Esophagus squamous epithelium (tissue), 5 donors: ENCODE measurements around the gene ERAL1. TPM values are rescaled to one million over a fixed set of nuclear protein-coding genes. Genes with fewer than 3 reads are reported as not detected.
A peak's percentile ranks its signal among the peaks of the same experiment; 100 is the strongest.

ENCODE experiments used
- DNase-seq: peaks from one replicate; lab custom pipeline; 2025; lab: John Stamatoyannopoulos, UW
- H3K27ac ChIP-seq, 4 donors: fragments of 200-600 bp; sonication (generic); one replicate each; pipeline ENCODE4 v1.5.1; 2016 to 2019; ENCODE audit warnings: mild to moderate bottlenecking in 1 of 4
- H3K27me3 ChIP-seq, 4 donors: fragments of 200-600 bp; sonication (generic); 1 replicate in 3 of 4; 2 replicates in 1 of 4; pipeline versions ENCODE4 v1.5.1 to v1.6.0; 2017 to 2021; ENCODE audit warnings: antibody characterized with exemption in 1 of 4
- H3K36me3 ChIP-seq, 3 donors: fragments of 200-600 bp; sonication (generic); one replicate each; pipeline ENCODE4 v1.5.1; 2016 to 2019
- H3K4me1 ChIP-seq, 3 donors: fragments of 200-600 bp; sonication (generic); one replicate each; pipeline ENCODE4 v1.5.1; 2017 to 2019
- H3K4me3 ChIP-seq, 4 donors: fragments of 200-600 bp; sonication (generic); 1 replicate in 3 of 4; 2 replicates in 1 of 4; pipeline ENCODE4 v1.5.1; 2016 to 2019; ENCODE audit warnings: mild to moderate bottlenecking in 2 of 4, moderate library complexity in 1 of 4
- H3K9me3 ChIP-seq, 3 donors: fragments of 200-600 bp; sonication (generic); one replicate each; pipeline ENCODE4 v1.5.1; 2016 to 2019
- POLR2A ChIP-seq, 4 donors: fragments of 450-650 bp; IDR thresholded peaks; one replicate each; pipeline ENCODE4 v1.6.1; 2017; ENCODE audit warnings: antibody characterized with exemption in 4 of 4, mild to moderate bottlenecking in 4 of 4, moderate library complexity in 3 of 4
- WGBS, 2 donors: methylation state at CpG; one replicate each; pipeline ENCODE4 v1.1.5; 2018; 5-methylcytosine and 5-hydroxymethylcytosine counted together
- intact Hi-C: fragments of 100-400 bp; cut with DNase I; formaldehyde crosslinking; loops from one replicate; pipeline ENCODE4 v1.15.0; 2022
- small RNA-seq, 4 donors: library from RNA; depleted of rRNA; stranded (forward); fragments of <200 nt; gene quantifications; one replicate each; pipeline ENCODE3, GENCODE V24; 2016
- total RNA-seq, 4 donors: library from RNA; depleted of rRNA; stranded (reverse); fragments of >200 nt; gene quantifications; one replicate each; pipeline ENCODE4 v1.1.0, GENCODE V29; 2016
- TF ChIP-seq, protein P1 (sequence below), 6 experiments: fragments of 450-650 bp in 4 of 6; fragments of 200-600 bp in 2 of 6; sonication (generic) in 2 of 6; IDR thresholded peaks; one replicate each; pipeline ENCODE4 v1.5.1; 2016 to 2019; ENCODE audit warnings: antibody characterized with exemption in 6 of 6, mild to moderate bottlenecking in 4 of 6, moderate library complexity in 4 of 6
- donor health status: DM: yes; HTN: yes; CAD: no.

Gene ERAL1
- total RNA-seq, 4 donors from 2014 or later: 24.7 to 41.6 (median 37.8) TPM

DNA sequence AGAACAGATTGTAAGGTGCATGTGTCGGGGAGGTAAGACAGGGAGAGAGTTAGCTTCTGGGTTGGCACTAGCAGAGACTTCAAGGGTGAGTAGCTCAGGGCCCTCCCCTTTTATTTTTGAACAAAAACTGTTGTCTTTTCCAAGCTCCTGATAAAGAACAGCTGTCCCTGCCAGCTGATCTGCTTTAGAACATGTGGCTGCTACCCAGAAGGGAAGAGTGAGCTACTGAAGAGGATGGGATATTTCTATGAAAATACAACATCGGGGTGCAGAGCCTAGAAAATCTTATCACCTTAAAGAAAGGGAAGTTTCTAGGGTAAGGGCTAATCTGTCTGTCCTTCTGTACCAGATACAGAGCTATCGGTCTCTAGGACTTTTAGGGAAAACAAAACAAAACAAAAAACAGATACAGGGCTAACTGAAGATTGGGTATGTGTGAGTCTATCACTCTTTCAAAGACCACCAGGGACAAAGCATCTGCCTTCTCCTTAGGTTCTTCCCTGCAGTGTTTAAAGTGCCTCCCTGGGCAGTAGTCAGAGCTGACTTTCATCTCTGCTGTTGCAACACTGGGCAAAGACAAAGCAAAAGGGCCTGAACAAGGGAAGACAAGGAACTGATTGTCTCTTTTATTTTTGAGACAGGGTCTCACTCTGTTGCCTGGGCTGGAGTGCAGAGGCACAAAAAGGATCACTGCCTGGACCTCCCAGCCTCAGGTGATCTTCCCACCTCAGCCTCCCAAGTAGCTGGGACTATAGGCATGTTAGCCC is 53.1 kb downstream of the ERAL1 start:
- DNase-seq: no peak
- H3K27ac ChIP-seq: peak overlapping the region; percentile 50 to 88 (median 81)
- 73 to 86% methylated on average over 3 of the region's 3 CpGs for WGBS, 2 donors
- no peaks in the 10 kb centered on the region for H3K27me3 ChIP-seq
- peaks cover 17 to 56% (median 30%) of the 10 kb centered on the region in 3 donors for H3K4me1 ChIP-seq
- H3K36me3 ChIP-seq: peaks cover 29 to 76% (median 43%) of the 10 kb centered on the region in 3 donors
- no peak overlapping the region for H3K4me3 ChIP-seq
- H3K9me3 ChIP-seq: no peaks in the 10 kb centered on the region
- TF ChIP-seq, protein P1, sequence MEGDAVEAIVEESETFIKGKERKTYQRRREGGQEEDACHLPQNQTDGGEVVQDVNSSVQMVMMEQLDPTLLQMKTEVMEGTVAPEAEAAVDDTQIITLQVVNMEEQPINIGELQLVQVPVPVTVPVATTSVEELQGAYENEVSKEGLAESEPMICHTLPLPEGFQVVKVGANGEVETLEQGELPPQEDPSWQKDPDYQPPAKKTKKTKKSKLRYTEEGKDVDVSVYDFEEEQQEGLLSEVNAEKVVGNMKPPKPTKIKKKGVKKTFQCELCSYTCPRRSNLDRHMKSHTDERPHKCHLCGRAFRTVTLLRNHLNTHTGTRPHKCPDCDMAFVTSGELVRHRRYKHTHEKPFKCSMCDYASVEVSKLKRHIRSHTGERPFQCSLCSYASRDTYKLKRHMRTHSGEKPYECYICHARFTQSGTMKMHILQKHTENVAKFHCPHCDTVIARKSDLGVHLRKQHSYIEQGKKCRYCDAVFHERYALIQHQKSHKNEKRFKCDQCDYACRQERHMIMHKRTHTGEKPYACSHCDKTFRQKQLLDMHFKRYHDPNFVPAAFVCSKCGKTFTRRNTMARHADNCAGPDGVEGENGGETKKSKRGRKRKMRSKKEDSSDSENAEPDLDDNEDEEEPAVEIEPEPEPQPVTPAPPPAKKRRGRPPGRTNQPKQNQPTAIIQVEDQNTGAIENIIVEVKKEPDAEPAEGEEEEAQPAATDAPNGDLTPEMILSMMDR (IDR thresholded peaks at IDR 0.05): no peak
- TF ChIP-seq POLR2A (IDR thresholded peaks at IDR 0.05): no peak
- intact Hi-C loops: no loop called here

DNA sequence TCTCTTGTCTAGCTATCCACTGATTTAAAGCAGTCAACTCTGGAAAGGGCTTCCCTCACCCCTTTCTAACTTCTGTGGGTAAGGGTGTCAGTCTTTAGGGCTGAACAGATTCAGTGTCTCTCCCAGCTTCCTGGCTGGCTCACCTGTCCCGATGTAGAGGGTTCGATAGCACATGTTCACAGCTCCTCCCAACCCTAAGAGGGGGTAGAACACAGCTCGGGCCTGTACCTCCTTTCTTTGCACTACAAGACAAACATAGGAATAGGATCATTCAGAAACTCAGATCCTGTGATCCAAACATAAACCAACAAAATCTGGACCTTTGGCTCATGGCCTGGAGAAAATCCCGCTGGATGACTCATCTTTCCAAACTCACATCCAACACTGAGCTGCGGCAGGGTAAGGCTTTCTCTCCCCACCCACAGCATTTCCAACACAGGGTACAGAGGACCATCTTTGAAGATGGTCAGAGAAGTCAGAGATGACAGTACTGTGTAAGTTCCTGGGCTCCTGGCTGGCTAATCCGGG is 53.9 kb downstream of the ERAL1 start:
- no peak overlapping the region for H3K4me3 ChIP-seq
- intact Hi-C loops: no loop called here
- H3K27me3 ChIP-seq: no peaks in the 10 kb centered on the region
- no peaks in the 10 kb centered on the region for H3K9me3 ChIP-seq
- peak overlapping the region; percentile 50 to 88 (median 81) for H3K27ac ChIP-seq
- TF ChIP-seq, protein P1 (IDR thresholded peaks at IDR 0.05): no peak
- TF ChIP-seq POLR2A (IDR thresholded peaks at IDR 0.05): no peak
- H3K4me1 ChIP-seq: peaks cover 12 to 48% (median 24%) of the 10 kb centered on the region in 3 donors
- WGBS, 2 donors: 14 to 27% methylated on average over 5 of the region's 6 CpGs
- H3K36me3 ChIP-seq: peaks cover 34 to 84% (median 52%) of the 10 kb centered on the region in 3 donors
- no peak for DNase-seq

DNA sequence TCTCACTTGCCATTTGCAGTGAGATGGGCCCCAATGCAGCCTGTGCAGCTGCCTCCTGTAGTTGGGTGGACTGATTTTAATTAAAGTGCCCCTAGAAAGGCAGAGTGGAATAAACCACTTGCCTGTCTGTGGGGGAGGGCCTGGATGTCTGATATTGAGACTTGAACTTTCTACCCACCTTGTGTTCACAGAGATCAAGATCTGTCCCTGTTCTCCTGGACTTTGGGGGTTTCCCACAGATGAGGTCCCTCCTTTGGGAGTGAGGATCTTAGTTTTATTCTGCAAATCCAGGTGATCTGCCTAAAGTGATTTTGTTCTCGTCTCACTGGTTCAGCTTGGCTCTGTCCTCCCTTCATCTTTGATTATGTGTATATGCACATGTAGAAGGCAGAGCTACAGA is 55.7 kb downstream of the ERAL1 start:
- Histone ChIP-seq H3K27me3 (no peaks in the 10 kb centered on the region), H3K36me3 (peaks cover 34 to 98% (median 60%) of the 10 kb centered on the region in 3 donors), H3K4me1 (peaks cover 12 to 34% (median 24%) of the 10 kb centered on the region in 3 donors), H3K9me3 (no peaks in the 10 kb centered on the region), H3K27ac (no peak overlapping the region), H3K4me3 (no peak overlapping the region)
- WGBS, 2 donors: 75 to 100% methylated on average over 1 of the region's 1 CpG
- TF ChIP-seq, protein P1 (IDR thresholded peaks at IDR 0.05): no peak
- intact Hi-C loops: loop anchor here (10.0 kb wide), 1 partner anchor 146 kb away; no protein-coding TSS in a partner anchor
- DNase-seq: no peak

Small RNA genes lying within 50 kb of the gene (small RNA-seq; reads per million reads assigned to genes)
- 0 reads per million in 4 donors for gene RF00019

Other genes with a start within 250 kb of the ERAL1 start
- gene RSKR, start 240.8 kb upstream of the ERAL1 start, total RNA-seq: 1 to 10 TPM; 3.1 to 9.9 (median 7.7) TPM
- gene BLTP2, start 209.9 kb upstream of the ERAL1 start, total RNA-seq: 10 to 100 TPM; 37.4 to 81.8 (median 75.5) TPM
- gene SDF2, start 193.1 kb upstream of the ERAL1 start, total RNA-seq: 10 to 100 TPM; 20.3 to 38.3 (median 34.6) TPM
- gene SUPT6H, start 192.8 kb upstream of the ERAL1 start, total RNA-seq: 10 to 100 TPM; 26.4 to 59.3 (median 48.8) TPM
- 1 to 10 TPM in 1 of 4 donors, under 1 TPM in 2, not detected in 1; 0.48 to 1.1 (median 0.64) TPM for gene PROCA1, start 143.1 kb upstream of the ERAL1 start, total RNA-seq
- 10 to 100 TPM; 27.6 to 98.0 (median 65.1) TPM for gene RAB34, start 137.1 kb upstream of the ERAL1 start, total RNA-seq
- 100 to 1,000 TPM; 236 to 881 (median 571) TPM for gene RPL23A, start 135.0 kb upstream of the ERAL1 start, total RNA-seq
- gene TLCD1, start 128.8 kb upstream of the ERAL1 start, total RNA-seq: 10 to 100 TPM in 3 of 4 donors, 1 to 10 TPM in 1; 8.8 to 17.0 (median 13.0) TPM
- 1 to 10 TPM; 1.1 to 7.3 (median 2.6) TPM for gene NEK8, start 126.2 kb upstream of the ERAL1 start, total RNA-seq
- gene TRAF4, start 111.0 kb upstream of the ERAL1 start, total RNA-seq: 10 to 100 TPM; 25.0 to 39.8 (median 33.0) TPM
- gene FAM222B, start 12.2 kb upstream of the ERAL1 start, total RNA-seq: 10 to 100 TPM in 2 of 4 donors, 1 to 10 TPM in 2; 8.0 to 16.4 (median 11.2) TPM
- 10 to 100 TPM; 44.8 to 81.8 (median 65.2) TPM for gene FLOT2, start 42.7 kb downstream of the ERAL1 start, total RNA-seq
- gene DHRS13, start 48.1 kb downstream of the ERAL1 start, total RNA-seq: 10 to 100 TPM; 10.3 to 17.0 (median 14.9) TPM
- gene PHF12, start 96.5 kb downstream of the ERAL1 start, total RNA-seq: 10 to 100 TPM; 13.0 to 35.6 (median 18.8) TPM
- gene SEZ6, start 151.0 kb downstream of the ERAL1 start, total RNA-seq: not detected
- 1 to 10 TPM in 2 of 4 donors, not detected in 2; 1.3 to 4.2 TPM for gene PIPOX, start 188.1 kb downstream of the ERAL1 start, total RNA-seq